GM23338 (cell line): ENCODE results near the gene DAZAP1. TPM values are rescaled to one million over a fixed set of nuclear protein-coding genes. Genes with fewer than 3 reads are reported as not detected.

Experiments used
- ATAC-seq: fragments of 200-7000 bp; cut with Tn5 transposase; 3 replicates; pipeline ENCODE4 v1.9.1; 2020
- DNase-seq: peaks from one replicate; pipeline ENCODE4 v3.0.0-alpha.2; 2015; ENCODE audit warnings: low spot score
- H2AFZ ChIP-seq: fragments of 200-600 bp; sonication (generic); 2 replicates; pipeline ENCODE4 v1.8.0; 2016; ENCODE audit warnings: antibody characterized with exemption, mild to moderate bottlenecking, moderate library complexity
- H3F3A ChIP-seq: fragments of 200-600 bp; sonication (generic); replicated peaks from 2 replicates; pipeline ENCODE4 v1.8.0; 2017; ENCODE audit warnings: antibody characterized with exemption, mixed run types, low read depth
- H3K27ac ChIP-seq: fragments of 200-600 bp; sonication (generic); 2 replicates; pipeline ENCODE4 v1.6.1; 2016; ENCODE audit warnings: low read depth
- H3K27me3 ChIP-seq: fragments of 200-600 bp; sonication (generic); 2 replicates; pipeline ENCODE4 v1.8.0; 2016; ENCODE audit warnings: mild to moderate bottlenecking, mixed run types, moderate library complexity; ENCODE audit not compliant: insufficient read depth
- H3K36me3 ChIP-seq: fragments of 200-600 bp; sonication (generic); 2 replicates; pipeline ENCODE4 v1.8.0; 2016; ENCODE audit warnings: mild to moderate bottlenecking; ENCODE audit not compliant: insufficient read depth
- H3K4me1 ChIP-seq: fragments of 200-600 bp; sonication (generic); 2 replicates; pipeline ENCODE4 v1.8.0; 2016; ENCODE audit warnings: mild to moderate bottlenecking, moderate library complexity; ENCODE audit not compliant: insufficient read depth
- H3K4me2 ChIP-seq: fragments of 200-600 bp; sonication (generic); 2 replicates; pipeline ENCODE4 v1.7.1; 2017; ENCODE audit warnings: mixed run types
- H3K4me3 ChIP-seq: fragments of 200-600 bp; sonication (generic); 2 replicates; pipeline ENCODE4 v1.6.1; 2016; ENCODE audit warnings: mixed run types
- H3K79me2 ChIP-seq: fragments of 200-600 bp; sonication (generic); replicated peaks from 2 replicates; pipeline ENCODE4 v1.8.0; 2017; ENCODE audit warnings: mild to moderate bottlenecking; ENCODE audit not compliant: insufficient read depth
- H3K9me2 ChIP-seq: fragments of 200-600 bp; sonication (generic); 2 replicates; pipeline ENCODE4 v1.8.0; 2017; ENCODE audit not compliant: insufficient read depth
- H4K20me1 ChIP-seq: fragments of 200-600 bp; sonication (generic); replicated peaks from 2 replicates; pipeline ENCODE4 v1.8.0; 2017; ENCODE audit warnings: mild to moderate bottlenecking; ENCODE audit not compliant: insufficient read depth
- H3K27ac Mint-ChIP-seq: 2 replicates; pipeline ENCODE4 v1.8.0; 2020; ENCODE audit warnings: inconsistent platforms, mild to moderate bottlenecking, moderate library complexity, mixed read lengths
- H3K27me3 Mint-ChIP-seq: 3 replicates; pipeline ENCODE4 v1.8.0; 2022; ENCODE audit warnings: low read depth, mild to moderate bottlenecking, moderate library complexity, mixed read lengths, inconsistent platforms; ENCODE audit not compliant: insufficient read depth, poor library complexity
- H3K36me3 Mint-ChIP-seq: 3 replicates; pipeline ENCODE4 v1.8.0; 2021; ENCODE audit warnings: low read depth, mild to moderate bottlenecking, inconsistent platforms, moderate library complexity, mixed read lengths
- H3K4me1 Mint-ChIP-seq: 3 replicates; pipeline ENCODE4 v1.8.0; 2020; ENCODE audit warnings: mild to moderate bottlenecking, inconsistent platforms, mixed read lengths
- H3K4me3 Mint-ChIP-seq: 3 replicates; pipeline ENCODE4 v1.8.0; 2021; ENCODE audit warnings: moderate library complexity, mild to moderate bottlenecking, inconsistent platforms, mixed read lengths
- H3K9me3 Mint-ChIP-seq: 3 replicates; pipeline ENCODE4 v1.8.0; 2020; ENCODE audit warnings: moderate library complexity, mild to moderate bottlenecking, inconsistent platforms, mixed read lengths
- CREB1 ChIP-seq: fragments of 250-450 bp; sonication (Bioruptor Pico); IDR thresholded peaks from 2 replicates; pipeline ENCODE4 v1.5.0; 2020; ENCODE audit warnings: low read depth, mild to moderate bottlenecking, moderate library complexity
- ETS1 ChIP-seq: IDR thresholded peaks from 2 replicates; pipeline ENCODE4 v1.6.1; 2016; ENCODE audit warnings: antibody characterized with exemption
- EZH2 ChIP-seq: fragments of 200-600 bp; sonication (generic); IDR thresholded peaks from one replicate; pipeline ENCODE4 v1.8.0; 2017; ENCODE audit warnings: antibody characterized with exemption, mild to moderate bottlenecking, low read depth; ENCODE audit not compliant: unreplicated experiment
- EZH2phosphoT487 ChIP-seq: fragments of 200-600 bp; sonication (generic); IDR thresholded peaks from one replicate; pipeline ENCODE4 v1.8.1; 2018; ENCODE audit warnings: antibody characterized with exemption; ENCODE audit not compliant: unreplicated experiment
- JUNB ChIP-seq: IDR thresholded peaks from one replicate; pipeline ENCODE4 v1.6.1; 2016; ENCODE audit warnings: antibody characterized with exemption; ENCODE audit not compliant: unreplicated experiment
- POLR2AphosphoS5 ChIP-seq: IDR thresholded peaks from 2 replicates; pipeline ENCODE4 v1.6.1; 2016; ENCODE audit warnings: antibody characterized with exemption, low read depth
- REST ChIP-seq: IDR thresholded peaks from one replicate; pipeline ENCODE4 v1.6.1; 2018; ENCODE audit warnings: antibody characterized with exemption; ENCODE audit not compliant: unreplicated experiment
- STAT1 ChIP-seq: IDR thresholded peaks from one replicate; pipeline ENCODE4 v1.6.1; 2016; ENCODE audit warnings: antibody characterized with exemption; ENCODE audit not compliant: unreplicated experiment
- ZNF114 ChIP-seq: fragments of 250-450 bp; sonication (Bioruptor Pico); IDR thresholded peaks from 2 replicates; pipeline ENCODE4 v1.5.0; 2020; ENCODE audit warnings: mild to moderate bottlenecking, moderate library complexity
- ZNF331 ChIP-seq: fragments of 250-450 bp; sonication (Bioruptor Pico); IDR thresholded peaks from 2 replicates; pipeline ENCODE4 v1.5.0; 2020; ENCODE audit warnings: low read depth, mild to moderate bottlenecking, moderate library complexity
- polyA plus RNA-seq: library from polyadenylated mRNA; unstranded; fragments of >200 nt; fragmentation: Nextera tagmentation; extraction: Ambion mirVana; gene quantifications from 2 replicates; pipeline ENCODE4 v1.2.1, GENCODE V29; 2016
- total RNA-seq: library from RNA; depleted of rRNA; stranded (reverse); fragments of >200 nt; shearing (Covaris generic); gene quantifications from 2 replicates; pipeline ENCODE4 v1.2.3, GENCODE V29; 2014

DAZAP1 gene
- total and polyA plus RNA-seq, 2 experiments from 2014 or later: 44.1 to 194 TPM

- Histone ChIP-seq H3K79me2 (no peaks in the 10 kb centered on the region), H3K27me3 (no peaks in the 10 kb centered on the region), H3K36me3 (no peaks in the 10 kb centered on the region; the same call in 1 of the 2 replicates), H3K4me3 (no peak overlapping the region), H3K9me2 (no peaks in the 10 kb centered on the region), H3K4me1 (peaks cover 9% of the 10 kb centered on the region; the same call in 1 of the 2 replicates), H3K4me2 (no peak overlapping the region), H2AFZ (no peak overlapping the region), H3K27ac (no peak overlapping the region), H3F3A (peaks cover 16% of the 10 kb centered on the region), H4K20me1 (peaks cover 4% of the 10 kb centered on the region)
- TF ChIP-seq REST: no peak
- TF ChIP-seq EZH2phosphoT487: no peak
- TF ChIP-seq ZNF114 (CRISPR knock-in tag): no peak
- Mint-ChIP-seq H3K27me3 (peaks cover 17% of the 10 kb centered on the region), H3K4me3 (no peak overlapping the region), H3K9me3 (peaks cover 2% of the 10 kb centered on the region; the same call in 2 of the 3 replicates), H3K36me3 (peaks cover 30% of the 10 kb centered on the region), H3K4me1 (peaks cover 10% of the 10 kb centered on the region; the same call in 2 of the 3 replicates), H3K27ac (no peak overlapping the region)
- peak; percentile 11; the same call in 2 of the 3 replicates for ATAC-seq
- no peak for DNase-seq
These were observed 29.2 kb upstream of the DAZAP1 start for GRCh38 chr19:1377965-1378785.

- no peak overlapping the region for H3K4me3 ChIP-seq
- no peaks in the 10 kb centered on the region for H3K27me3 ChIP-seq
- H3K36me3 Mint-ChIP-seq: peaks cover 26% of the 10 kb centered on the region
- H3K9me3 Mint-ChIP-seq: peaks cover 5% of the 10 kb centered on the region
- H3K36me3 ChIP-seq: no peaks in the 10 kb centered on the region; the same call in 1 of the 2 replicates
- peaks cover 4% of the 10 kb centered on the region for H3K79me2 ChIP-seq
- no peaks in the 10 kb centered on the region for H3K9me2 ChIP-seq
- no peak overlapping the region for H2AFZ ChIP-seq
- H3K4me1 ChIP-seq: peaks cover 10% of the 10 kb centered on the region; the same call in 1 of the 2 replicates
- no peak overlapping the region for H3K27ac Mint-ChIP-seq
- peaks cover 10% of the 10 kb centered on the region for H3K4me1 Mint-ChIP-seq
- H4K20me1 ChIP-seq: peaks cover 4% of the 10 kb centered on the region
- ATAC-seq (no peak), DNase-seq (no peak)
- H3K4me3 Mint-ChIP-seq: no peak overlapping the region; the same call in 2 of the 3 replicates
- H3K4me2 ChIP-seq: no peak overlapping the region
- no peak overlapping the region for H3K27ac ChIP-seq
- peaks cover 23% of the 10 kb centered on the region for H3K27me3 Mint-ChIP-seq
- peaks cover 13% of the 10 kb centered on the region for H3F3A ChIP-seq
- TF ChIP-seq ETS1 (no peak), CREB1 (CRISPR knock-in tag) (no peak), REST (no peak), ZNF331 (CRISPR knock-in tag) (no peak), EZH2 (no peak), POLR2AphosphoS5 (no peak), JUNB (no peak), STAT1 (no peak), EZH2phosphoT487 (no peak)
These were observed 28.1 kb upstream of the DAZAP1 start for GRCh38 chr19:1379126-1379905.
